Breast epithelium (tissue), 4 donors: ENCODE measurements around the gene KCNE4. TPM values are rescaled to one million over a fixed set of nuclear protein-coding genes. Genes with fewer than 3 reads are reported as not detected.
A peak's percentile ranks its signal among the peaks of the same experiment; 100 is the strongest.

Source experiments
- DNase-seq, 2 donors: peaks; one replicate each; pipeline ENCODE4 v3.0.0-alpha.2; 2019; ENCODE audit warnings: low spot score in 2 of 2
- H3K27ac ChIP-seq, 2 donors: fragments of 200-600 bp; sonication (generic) in 1 of 2; one replicate each; pipeline ENCODE4 v1.5.1; 2016 to 2019; ENCODE audit warnings: mild to moderate bottlenecking in 1 of 2
- H3K27me3 ChIP-seq, 2 donors: fragments of 200-600 bp; sonication (generic) in 1 of 2; one replicate each; pipeline versions ENCODE4 v1.5.1 to v1.6.0; 2017 to 2019; ENCODE audit warnings: control low read depth in 1 of 2, mild to moderate bottlenecking in 1 of 2
- H3K36me3 ChIP-seq: fragments of 200-600 bp; one replicate; pipeline ENCODE4 v1.5.1; 2019
- H3K4me1 ChIP-seq, 2 donors: fragments of 200-600 bp; sonication (generic); one replicate each; pipeline ENCODE4 v1.5.1; 2016 to 2019; ENCODE audit warnings: control low read depth in 1 of 2
- H3K4me3 ChIP-seq, 3 donors: fragments of 200-600 bp; sonication (generic); 1 replicate in 2 of 3; 2 replicates in 1 of 3; pipeline ENCODE4 v1.5.1; 2016 to 2019; ENCODE audit warnings: mild to moderate bottlenecking in 3 of 3, moderate library complexity in 2 of 3
- H3K9me3 ChIP-seq, 2 donors: fragments of 200-600 bp; sonication (generic) in 1 of 2; one replicate each; pipeline ENCODE4 v1.5.1; 2016 to 2019; ENCODE audit warnings: control low read depth in 1 of 2
- POLR2A ChIP-seq: fragments of 450-650 bp; IDR thresholded peaks from one replicate; pipeline ENCODE4 v1.6.1; 2016; ENCODE audit warnings: antibody characterized with exemption, mild to moderate bottlenecking, moderate library complexity
- POLR2AphosphoS5 ChIP-seq, 3 donors: sonication (generic); formaldehyde crosslinking; IDR thresholded peaks; one replicate each; pipeline ENCODE4 v1.6.1; 2017; ENCODE audit warnings: antibody characterized with exemption in 3 of 3
- intact Hi-C: fragments of 100-400 bp; cut with DNase I; formaldehyde crosslinking; loops from one replicate; pipeline ENCODE4 v1.15.1; 2023; ENCODE audit warnings: low total_unique reads
- total RNA-seq, 3 donors: library from RNA; depleted of rRNA; stranded (reverse); fragments of >200 nt; gene quantifications; one replicate each; pipeline ENCODE4 v1.1.0, GENCODE V29; 2016
- TF ChIP-seq, protein P1 (sequence below), 3 donors: fragments of 450-650 bp; IDR thresholded peaks; one replicate each; pipeline ENCODE4 v1.5.1; 2016 to 2017; ENCODE audit warnings: antibody characterized with exemption in 3 of 3, mild to moderate bottlenecking in 3 of 3, moderate library complexity in 3 of 3

The KCNE4 gene, protein sequence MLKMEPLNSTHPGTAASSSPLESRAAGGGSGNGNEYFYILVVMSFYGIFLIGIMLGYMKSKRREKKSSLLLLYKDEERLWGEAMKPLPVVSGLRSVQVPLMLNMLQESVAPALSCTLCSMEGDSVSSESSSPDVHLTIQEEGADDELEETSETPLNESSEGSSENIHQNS
- 10 to 100 TPM in 1 of 3 donors, 1 to 10 TPM in 2; 5.0 to 26.2 (median 9.3) TPM for total RNA-seq

DNA sequence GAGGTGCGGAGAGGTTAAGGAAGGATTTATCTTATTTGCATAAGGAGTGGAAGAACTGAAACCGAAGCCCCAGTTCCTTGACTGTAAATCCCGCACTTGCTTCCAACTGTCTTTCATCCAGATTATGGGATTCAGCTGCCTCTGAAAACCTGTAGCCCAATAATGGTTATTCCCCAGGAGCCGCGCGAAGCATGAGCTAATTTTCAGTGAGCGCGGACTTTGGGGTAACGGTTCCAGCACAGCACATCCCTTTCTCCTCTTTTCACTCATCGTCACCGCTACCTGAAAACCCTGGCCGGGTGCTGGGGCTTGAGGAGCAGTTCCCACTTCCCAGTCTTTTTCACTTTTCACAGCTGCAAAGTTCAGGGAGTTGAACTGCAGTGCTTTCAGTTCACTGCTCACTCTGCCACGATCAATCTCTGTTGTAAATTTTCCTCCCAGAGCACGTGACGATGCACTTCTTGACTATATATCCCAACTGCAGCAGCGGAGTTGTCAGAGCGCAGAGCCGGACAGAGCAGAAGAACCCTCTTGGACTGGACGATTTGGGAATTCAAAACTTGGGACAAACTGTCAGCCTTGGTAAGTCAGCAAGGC is at the start of gene KCNE4:
Gene KCNE4, plus strand, starts transcription at position 498 of the 597 bp plus-strand sequence. CDS start 641 bp downstream, outside the sequence.
- intact Hi-C loops, result no loop called here
- Histone ChIP-seq H3K27ac (peak within 1 kb of the TSS; percentile 71 to 88), H3K27me3 (no peaks in the 10 kb centered on the region), H3K4me3 (peak within 1 kb of the TSS; percentile 47 to 66 (median 47)), H3K4me1 (peaks cover 0 to 10% of the 10 kb centered on the region in 2 donors), H3K9me3 (no peaks in the 10 kb centered on the region), H3K36me3 (no peaks in the 10 kb centered on the region)
- TF ChIP-seq POLR2A, result peak; percentile 67
- TF ChIP-seq, protein P1, sequence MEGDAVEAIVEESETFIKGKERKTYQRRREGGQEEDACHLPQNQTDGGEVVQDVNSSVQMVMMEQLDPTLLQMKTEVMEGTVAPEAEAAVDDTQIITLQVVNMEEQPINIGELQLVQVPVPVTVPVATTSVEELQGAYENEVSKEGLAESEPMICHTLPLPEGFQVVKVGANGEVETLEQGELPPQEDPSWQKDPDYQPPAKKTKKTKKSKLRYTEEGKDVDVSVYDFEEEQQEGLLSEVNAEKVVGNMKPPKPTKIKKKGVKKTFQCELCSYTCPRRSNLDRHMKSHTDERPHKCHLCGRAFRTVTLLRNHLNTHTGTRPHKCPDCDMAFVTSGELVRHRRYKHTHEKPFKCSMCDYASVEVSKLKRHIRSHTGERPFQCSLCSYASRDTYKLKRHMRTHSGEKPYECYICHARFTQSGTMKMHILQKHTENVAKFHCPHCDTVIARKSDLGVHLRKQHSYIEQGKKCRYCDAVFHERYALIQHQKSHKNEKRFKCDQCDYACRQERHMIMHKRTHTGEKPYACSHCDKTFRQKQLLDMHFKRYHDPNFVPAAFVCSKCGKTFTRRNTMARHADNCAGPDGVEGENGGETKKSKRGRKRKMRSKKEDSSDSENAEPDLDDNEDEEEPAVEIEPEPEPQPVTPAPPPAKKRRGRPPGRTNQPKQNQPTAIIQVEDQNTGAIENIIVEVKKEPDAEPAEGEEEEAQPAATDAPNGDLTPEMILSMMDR (IDR thresholded peaks at IDR 0.05), result no peak
- peak; percentile 56 to 85 (median 57) for TF ChIP-seq POLR2AphosphoS5 (IDR thresholded peaks at IDR 0.05)
- no peak for DNase-seq

DNA sequence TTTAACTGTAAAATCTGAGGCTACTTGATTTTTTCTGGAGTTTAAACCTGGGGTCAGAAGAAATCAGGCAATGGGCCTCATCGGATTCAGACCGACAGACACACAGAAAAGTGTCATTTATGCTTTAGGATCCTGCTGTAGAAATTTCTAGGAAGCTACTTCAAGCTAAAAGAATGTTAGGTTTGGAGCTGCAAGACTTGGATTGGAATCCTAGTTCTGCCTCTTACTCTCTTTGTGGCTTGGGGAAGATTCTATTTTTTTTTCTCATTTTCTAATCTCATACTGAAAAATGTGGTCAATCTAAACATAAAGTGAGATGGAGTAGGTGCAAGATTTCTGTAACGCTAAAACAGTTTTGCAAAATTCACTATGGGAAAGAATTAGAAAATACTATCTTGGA is 48.8 kb upstream of the KCNE4 start:
- TF ChIP-seq, protein P1 (IDR thresholded peaks at IDR 0.05), result no peak
- TF ChIP-seq POLR2AphosphoS5 (IDR thresholded peaks at IDR 0.05), result no peak
- TF ChIP-seq POLR2A, result no peak

DNA sequence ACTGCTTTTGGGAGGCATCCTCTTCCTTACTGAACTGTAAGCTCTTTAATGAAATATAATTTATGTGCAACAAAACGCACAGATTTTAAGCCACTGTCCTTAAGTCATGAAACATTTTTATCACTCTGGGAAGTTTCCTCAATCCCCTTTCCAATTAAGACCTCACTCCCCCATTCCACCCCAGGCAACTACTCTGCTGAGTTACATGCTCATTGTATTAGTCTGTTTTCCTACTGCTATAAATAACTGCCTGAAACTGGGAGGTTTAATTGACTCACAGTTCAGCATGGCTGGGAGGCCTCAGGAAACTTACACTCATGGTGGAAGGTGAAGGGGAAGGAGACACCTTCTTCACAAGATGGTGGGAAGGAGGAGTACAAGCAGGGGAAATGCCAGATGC is 46.5 kb upstream of the KCNE4 start:
- no peaks in the 10 kb centered on the region for H3K4me1 ChIP-seq
- no peak overlapping the region for H3K27ac ChIP-seq
- TF ChIP-seq, protein P1 (IDR thresholded peaks at IDR 0.05), result no peak
- TF ChIP-seq POLR2AphosphoS5 (IDR thresholded peaks at IDR 0.05) (no peak), POLR2A (no peak)
- no peaks in the 10 kb centered on the region for H3K9me3 ChIP-seq
- H3K27me3 ChIP-seq, result no peaks in the 10 kb centered on the region
- intact Hi-C loops, result no loop called here
- no peaks in the 10 kb centered on the region for H3K36me3 ChIP-seq
- H3K4me3 ChIP-seq, result no peak overlapping the region
- DNase-seq, result no peak

More for the DNA sequence above, 48.8 kb upstream of the KCNE4 start:
- H3K4me1 ChIP-seq, result no peaks in the 10 kb centered on the region
- no peaks in the 10 kb centered on the region for H3K9me3 ChIP-seq
- intact Hi-C loops, result no loop called here
- H3K27me3 ChIP-seq, result no peaks in the 10 kb centered on the region
- no peak overlapping the region for H3K27ac ChIP-seq
- no peaks in the 10 kb centered on the region for H3K36me3 ChIP-seq
- H3K4me3 ChIP-seq, result no peak overlapping the region
- no peak for DNase-seq

DNA sequence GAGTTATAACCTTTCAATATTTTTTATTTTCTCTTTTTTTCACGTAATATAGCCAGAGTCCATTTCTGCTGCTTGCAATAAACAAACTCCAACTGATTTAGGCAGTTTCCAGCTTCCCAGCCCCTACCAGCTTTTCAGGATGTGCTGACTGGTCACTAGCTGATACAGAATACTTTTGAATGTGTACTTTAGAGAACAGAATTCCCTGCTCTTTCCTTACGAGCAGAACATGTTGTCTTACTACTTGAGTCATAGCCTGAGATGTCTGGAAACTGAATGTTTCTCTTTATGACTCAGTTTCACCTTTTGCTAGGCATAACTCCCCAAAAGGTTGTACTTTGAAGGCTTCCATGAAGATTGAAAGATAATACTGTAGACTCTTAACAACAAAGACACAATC is 44.5 kb upstream of the KCNE4 start:
- TF ChIP-seq, protein P1 (IDR thresholded peaks at IDR 0.05), result no peak
- no peak for TF ChIP-seq POLR2A
- no peak for TF ChIP-seq POLR2AphosphoS5 (IDR thresholded peaks at IDR 0.05)
- Histone ChIP-seq H3K4me3 (no peak overlapping the region), H3K27ac (no peak overlapping the region), H3K9me3 (no peaks in the 10 kb centered on the region), H3K4me1 (no peaks in the 10 kb centered on the region), H3K36me3 (no peaks in the 10 kb centered on the region), H3K27me3 (no peaks in the 10 kb centered on the region)
- intact Hi-C loops, result no loop called here
- no peak for DNase-seq

DNA sequence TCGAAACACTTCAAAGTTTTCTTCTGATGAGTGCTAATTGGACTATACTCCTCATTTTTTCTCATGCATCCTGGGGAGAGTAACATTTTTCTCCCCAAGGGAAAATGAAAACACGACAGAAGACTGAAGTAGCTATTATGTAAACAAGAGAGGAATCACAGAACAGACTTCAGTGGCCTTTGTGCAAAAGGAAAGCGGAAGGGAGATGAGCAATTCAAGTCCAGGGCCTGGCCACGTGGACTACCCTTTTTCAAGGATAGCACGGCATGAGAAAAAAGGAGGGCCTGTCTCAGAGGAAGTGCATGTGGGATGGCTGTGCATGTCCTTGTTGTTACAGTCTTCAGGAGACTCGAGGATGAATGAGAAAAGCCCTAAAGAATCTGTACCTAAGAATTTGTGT is 43.8 kb upstream of the KCNE4 start:
- DNase-seq, result no peak
- H3K4me1 ChIP-seq, result no peaks in the 10 kb centered on the region
- no peaks in the 10 kb centered on the region for H3K27me3 ChIP-seq
- TF ChIP-seq, protein P1 (IDR thresholded peaks at IDR 0.05), result no peak
- TF ChIP-seq POLR2AphosphoS5 (IDR thresholded peaks at IDR 0.05) (no peak), POLR2A (no peak)
- no peaks in the 10 kb centered on the region for H3K36me3 ChIP-seq
- H3K9me3 ChIP-seq, result no peaks in the 10 kb centered on the region
- no peak overlapping the region for H3K27ac ChIP-seq
- H3K4me3 ChIP-seq, result no peak overlapping the region
- intact Hi-C loops, result no loop called here
